Peyer's patch (tissue), 4 donors: Measurements from ENCODE around the gene ARHGAP21. TPM values are rescaled to one million over a fixed set of nuclear protein-coding genes. Genes with fewer than 3 reads are reported as not detected.

Experiments
- DNase-seq, 3 donors: peaks; one replicate each; pipeline ENCODE4 v3.0.0-alpha.2; 2017 to 2019
- H3K27ac ChIP-seq, 4 donors: fragments of 200-600 bp; sonication (generic); one replicate each; pipeline ENCODE4 v1.5.1; 2016 to 2019
- H3K27me3 ChIP-seq, 2 donors: fragments of 200-600 bp; sonication (generic); one replicate each; pipeline ENCODE4 v1.5.1; 2019
- H3K36me3 ChIP-seq, 3 donors: fragments of 200-600 bp; sonication (generic); one replicate each; pipeline ENCODE4 v1.5.1; 2016 to 2019
- H3K4me1 ChIP-seq, 4 donors: fragments of 200-600 bp; sonication (generic); one replicate each; pipeline ENCODE4 v1.5.1; 2016 to 2019
- H3K4me3 ChIP-seq, 4 donors: fragments of 200-600 bp; sonication (generic); 1 replicate in 3 of 4; 2 replicates in 1 of 4; pipeline ENCODE4 v1.5.1; 2016 to 2019; ENCODE audit warnings: mild to moderate bottlenecking in 1 of 4
- H3K9me3 ChIP-seq, 4 donors: fragments of 200-600 bp; sonication (generic); one replicate each; pipeline ENCODE4 v1.5.1; 2016 to 2019; ENCODE audit warnings: mild to moderate bottlenecking in 1 of 4
- POLR2A ChIP-seq, 2 donors: fragments of 450-650 bp; IDR thresholded peaks; one replicate each; pipeline ENCODE4 v1.5.1; 2017; ENCODE audit warnings: antibody characterized with exemption in 2 of 2, mild to moderate bottlenecking in 2 of 2, moderate library complexity in 2 of 2
- total RNA-seq, 4 donors: library from RNA; depleted of rRNA; stranded (reverse); fragments of >200 nt; gene quantifications; one replicate each; pipeline ENCODE4 v1.1.0, GENCODE V29; 2016
- TF ChIP-seq, protein P1 (sequence below), 6 experiments: fragments of 450-650 bp in 4 of 6; fragments of 200-600 bp in 2 of 6; sonication (generic) in 1 of 6; IDR thresholded peaks; one replicate each; pipeline ENCODE4 v1.5.1; 2017 to 2019; ENCODE audit warnings: antibody characterized with exemption in 6 of 6, mild to moderate bottlenecking in 3 of 6, moderate library complexity in 1 of 6

Gene ARHGAP21
- total RNA-seq, 4 donors from 2014 or later: 64.8 to 91.6 (median 69.8) TPM

- no peaks in the 10 kb centered on the region for H3K27me3 ChIP-seq
- TF ChIP-seq, protein P1, sequence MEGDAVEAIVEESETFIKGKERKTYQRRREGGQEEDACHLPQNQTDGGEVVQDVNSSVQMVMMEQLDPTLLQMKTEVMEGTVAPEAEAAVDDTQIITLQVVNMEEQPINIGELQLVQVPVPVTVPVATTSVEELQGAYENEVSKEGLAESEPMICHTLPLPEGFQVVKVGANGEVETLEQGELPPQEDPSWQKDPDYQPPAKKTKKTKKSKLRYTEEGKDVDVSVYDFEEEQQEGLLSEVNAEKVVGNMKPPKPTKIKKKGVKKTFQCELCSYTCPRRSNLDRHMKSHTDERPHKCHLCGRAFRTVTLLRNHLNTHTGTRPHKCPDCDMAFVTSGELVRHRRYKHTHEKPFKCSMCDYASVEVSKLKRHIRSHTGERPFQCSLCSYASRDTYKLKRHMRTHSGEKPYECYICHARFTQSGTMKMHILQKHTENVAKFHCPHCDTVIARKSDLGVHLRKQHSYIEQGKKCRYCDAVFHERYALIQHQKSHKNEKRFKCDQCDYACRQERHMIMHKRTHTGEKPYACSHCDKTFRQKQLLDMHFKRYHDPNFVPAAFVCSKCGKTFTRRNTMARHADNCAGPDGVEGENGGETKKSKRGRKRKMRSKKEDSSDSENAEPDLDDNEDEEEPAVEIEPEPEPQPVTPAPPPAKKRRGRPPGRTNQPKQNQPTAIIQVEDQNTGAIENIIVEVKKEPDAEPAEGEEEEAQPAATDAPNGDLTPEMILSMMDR (IDR thresholded peaks at IDR 0.05): no peak
- no peak for TF ChIP-seq POLR2A (IDR thresholded peaks at IDR 0.05)
These were observed 105.3 kb downstream of the ARHGAP21 start for GRCh38 chr10:24618401-24618800.

DNA sequence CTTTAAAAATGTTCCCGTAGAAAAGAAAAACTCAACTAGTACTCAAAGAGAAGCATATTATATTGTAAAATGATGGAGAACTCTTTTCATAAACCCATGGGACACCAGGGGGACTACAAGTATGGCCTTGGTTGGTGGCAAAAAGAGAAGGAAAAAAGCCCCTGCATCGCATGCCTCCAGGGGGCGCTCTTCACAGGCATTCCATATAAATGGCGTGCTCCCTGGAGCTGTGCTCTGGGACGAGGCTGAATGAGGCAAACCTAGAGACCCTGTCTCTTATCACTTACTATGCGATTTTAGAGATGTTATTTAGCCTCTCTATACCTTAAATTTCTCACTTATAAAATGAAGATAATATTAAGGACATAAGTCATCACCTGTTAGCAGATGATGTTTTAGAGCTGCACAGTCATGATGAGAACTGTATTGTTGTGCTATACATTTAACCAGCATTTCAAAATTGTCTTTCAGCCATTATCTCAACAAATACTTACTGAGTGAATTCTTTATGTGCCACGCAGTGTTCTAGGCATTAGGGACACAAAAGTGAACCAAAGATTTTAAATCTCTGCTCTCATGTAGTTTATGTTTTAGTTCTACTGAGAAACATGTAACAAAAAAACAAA lies 105.8 kb downstream of the ARHGAP21 start:
- H3K4me1 ChIP-seq: no peaks in the 10 kb centered on the region
- H3K9me3 ChIP-seq: no peaks in the 10 kb centered on the region
- TF ChIP-seq, protein P1 (IDR thresholded peaks at IDR 0.05): peak; percentile 39 to 78 (median 54)
- no peak for TF ChIP-seq POLR2A (IDR thresholded peaks at IDR 0.05)
- H3K27ac ChIP-seq: no peak overlapping the region
- no peak overlapping the region for H3K4me3 ChIP-seq
- H3K27me3 ChIP-seq: no peaks in the 10 kb centered on the region
- H3K36me3 ChIP-seq: peaks cover 0 to 41% (median 0%) of the 10 kb centered on the region in 3 donors
- DNase-seq: peak; percentile 30 to 73 (median 68)

More at GRCh38 chr10:24618401-24618800, 105.3 kb downstream of the ARHGAP21 start:
- DNase-seq: no peak
- no peak overlapping the region for H3K4me3 ChIP-seq
- no peaks in the 10 kb centered on the region for H3K4me1 ChIP-seq
- H3K36me3 ChIP-seq: peaks cover 0 to 39% (median 0%) of the 10 kb centered on the region in 3 donors
- no peaks in the 10 kb centered on the region for H3K9me3 ChIP-seq
- H3K27ac ChIP-seq: no peak overlapping the region

DNA sequence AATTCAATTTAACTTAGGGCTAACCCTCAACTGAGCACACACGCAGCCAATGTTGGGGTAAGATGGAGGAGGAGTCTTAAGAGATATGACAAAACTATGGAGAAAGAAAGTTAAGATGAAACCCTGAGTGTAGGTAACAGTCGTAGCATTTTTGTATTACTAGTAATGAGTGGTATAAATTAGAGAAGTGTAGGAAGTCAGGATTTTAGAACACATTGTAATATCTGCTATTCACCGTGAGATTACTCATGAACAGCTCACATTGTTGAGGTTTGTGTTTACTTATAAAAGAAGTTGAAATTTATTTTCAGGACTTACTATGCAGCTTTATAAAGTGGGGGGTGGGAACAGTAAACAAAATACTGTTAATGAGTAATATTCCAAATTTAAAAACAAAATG lies 107.2 kb downstream of the ARHGAP21 start:
- Histone ChIP-seq H3K27ac (no peak overlapping the region), H3K4me1 (no peaks in the 10 kb centered on the region), H3K36me3 (peaks cover 0 to 44% (median 0%) of the 10 kb centered on the region in 3 donors), H3K4me3 (no peak overlapping the region), H3K9me3 (no peaks in the 10 kb centered on the region), H3K27me3 (no peaks in the 10 kb centered on the region)
- TF ChIP-seq, protein P1 (IDR thresholded peaks at IDR 0.05): no peak
- TF ChIP-seq POLR2A (IDR thresholded peaks at IDR 0.05): no peak
- DNase-seq: no peak

GRCh38 chr10:24606021-24606420 lies 117.7 kb downstream of the ARHGAP21 start:
- no peak for DNase-seq
- TF ChIP-seq, protein P1 (IDR thresholded peaks at IDR 0.05): no peak
- TF ChIP-seq POLR2A (IDR thresholded peaks at IDR 0.05): no peak
- H3K4me1 ChIP-seq: no peaks in the 10 kb centered on the region
- no peaks in the 10 kb centered on the region for H3K27me3 ChIP-seq
- H3K36me3 ChIP-seq: peaks cover 0 to 44% (median 0%) of the 10 kb centered on the region in 3 donors
- no peak overlapping the region for H3K27ac ChIP-seq
- no peaks in the 10 kb centered on the region for H3K9me3 ChIP-seq
- H3K4me3 ChIP-seq: no peak overlapping the region

DNA sequence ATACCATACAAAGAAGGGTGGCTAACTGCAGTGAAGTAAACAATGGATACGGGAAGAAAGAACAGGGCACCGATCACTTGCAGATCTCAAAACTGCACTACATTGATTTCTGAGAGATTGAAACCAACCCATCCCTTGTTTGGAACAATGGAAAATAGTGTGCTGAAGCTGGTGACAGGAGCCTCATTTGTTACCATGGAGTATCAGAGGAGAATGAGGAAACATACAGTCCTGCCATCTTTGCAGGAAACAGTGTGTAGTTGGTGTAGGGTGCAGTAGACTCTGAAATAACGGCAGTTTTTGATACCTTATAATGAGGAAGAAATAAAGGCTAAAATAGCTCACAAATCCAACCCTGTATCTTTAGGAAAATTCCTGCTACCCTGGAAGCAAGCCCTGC lies 118.5 kb downstream of the ARHGAP21 start:
- Histone ChIP-seq H3K4me3 (no peak overlapping the region), H3K9me3 (no peaks in the 10 kb centered on the region), H3K27ac (no peak overlapping the region), H3K4me1 (no peaks in the 10 kb centered on the region), H3K27me3 (no peaks in the 10 kb centered on the region), H3K36me3 (peaks cover 0 to 51% (median 0%) of the 10 kb centered on the region in 3 donors)
- TF ChIP-seq, protein P1 (IDR thresholded peaks at IDR 0.05): no peak
- TF ChIP-seq POLR2A (IDR thresholded peaks at IDR 0.05): no peak
- DNase-seq: no peak
